CD4-positive, alpha-beta T cell treated with Interleukin-21 for 1 hour (primary cell): Measurements from ENCODE around the gene FDXACB1.

Experiments used
- DNase-seq: peaks from one replicate; pipeline ENCODE4 v3.0.0-alpha.2; 2020

Gene FDXACB1

GRCh38 chr11:111841370-111842053, 37.5 kb downstream of the FDXACB1 start:
- peak; percentile 82 for DNase-seq

GRCh38 chr11:111840143-111840542, 38.8 kb downstream of the FDXACB1 start:
- DNase-seq, result no peak

- DNase-seq, result no peak
Measured at GRCh38 chr11:111838054-111838453, 40.9 kb downstream of the FDXACB1 start.

GRCh38 chr11:111837366-111837891, 41.5 kb downstream of the FDXACB1 start:
- no peak for DNase-seq

- DNase-seq, result no peak
Measured at GRCh38 chr11:111836721-111837120, 42.2 kb downstream of the FDXACB1 start.

- no peak for DNase-seq
Measured at GRCh38 chr11:111836162-111836561, 42.8 kb downstream of the FDXACB1 start.

- DNase-seq, result no peak
Measured at GRCh38 chr11:111835665-111836064, 43.3 kb downstream of the FDXACB1 start.

- no peak for DNase-seq
Measured at GRCh38 chr11:111834432-111835163, 44.4 kb downstream of the FDXACB1 start.

- no peak for DNase-seq
Measured at GRCh38 chr11:111833524-111833923, 45.4 kb downstream of the FDXACB1 start.

GRCh38 chr11:111829185-111829968, 49.6 kb downstream of the FDXACB1 start:
- no peak for DNase-seq

GRCh38 chr11:111826322-111826950, 52.5 kb downstream of the FDXACB1 start:
- no peak for DNase-seq
